ENCODE results near the gene TFR2. TPM values are rescaled to one million over a fixed set of nuclear protein-coding genes. Genes with fewer than 3 reads are reported as not detected.
A peak's percentile ranks its signal among the peaks of the same experiment; 100 is the strongest.

The TFR2 gene
- total and polyA plus RNA-seq, 9 donors = 0.06 to 0.79 (median 0.18) TPM; not detected in 3

DNA sequence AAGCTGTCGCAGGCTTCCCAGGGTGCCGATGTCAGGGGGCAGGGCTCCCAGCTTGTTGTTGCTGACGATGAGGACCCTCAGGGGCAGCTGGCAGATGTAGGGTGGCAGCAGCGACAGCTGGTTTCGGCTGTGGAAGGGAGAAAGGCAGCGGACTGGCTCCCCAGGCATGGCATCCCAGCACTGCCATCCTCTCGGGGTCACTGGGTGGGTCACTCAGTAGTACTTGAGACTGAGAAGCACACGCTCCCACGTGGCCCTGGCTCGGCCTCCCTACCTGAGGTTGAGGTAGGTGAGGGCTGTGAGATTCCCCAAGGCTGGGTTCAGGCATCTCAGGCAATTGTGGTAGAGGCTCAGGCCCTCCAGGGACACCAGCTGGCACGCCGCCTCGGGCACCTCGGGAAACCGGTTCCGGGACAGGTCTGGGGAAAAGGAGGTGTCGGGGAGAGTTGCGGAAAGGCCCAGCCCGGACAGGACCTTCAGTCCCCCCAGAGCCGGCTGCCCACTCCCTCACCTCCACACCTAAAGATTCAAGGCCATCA, 59.2 kb downstream of the TFR2 start:
- Histone ChIP-seq H3K27me3 (no peaks in the 10 kb centered on the region), H3K4me3 (no peak overlapping the region), H3K27ac (no peak overlapping the region), H3K36me3 (no peaks in the 10 kb centered on the region), H3K9me3 (no peaks in the 10 kb centered on the region), H3K4me1 (ENCODE audit: insufficient read depth) (peaks cover 14% of the 10 kb centered on the region)
- peak in 3 of 5 donors; percentile 37 to 46 (median 40) for DNase-seq
- intact Hi-C loops (cut with DNase I) = loop anchor here in 1 of 4 donors (5.0 to 10.0 kb wide), 2 partner anchors 100 to 273 kb away; partner anchors contain the start of gene SLC12A9
- WGBS, 3 donors = 65 to 79% (median 76%) methylated on average over 15 to 20 of the region's 20 CpGs
- TF ChIP-seq EP300 (IDR thresholded peaks at IDR 0.05) (no peak), POLR2A (IDR thresholded peaks at IDR 0.05) (no peak)
- TF ChIP-seq, protein P1, sequence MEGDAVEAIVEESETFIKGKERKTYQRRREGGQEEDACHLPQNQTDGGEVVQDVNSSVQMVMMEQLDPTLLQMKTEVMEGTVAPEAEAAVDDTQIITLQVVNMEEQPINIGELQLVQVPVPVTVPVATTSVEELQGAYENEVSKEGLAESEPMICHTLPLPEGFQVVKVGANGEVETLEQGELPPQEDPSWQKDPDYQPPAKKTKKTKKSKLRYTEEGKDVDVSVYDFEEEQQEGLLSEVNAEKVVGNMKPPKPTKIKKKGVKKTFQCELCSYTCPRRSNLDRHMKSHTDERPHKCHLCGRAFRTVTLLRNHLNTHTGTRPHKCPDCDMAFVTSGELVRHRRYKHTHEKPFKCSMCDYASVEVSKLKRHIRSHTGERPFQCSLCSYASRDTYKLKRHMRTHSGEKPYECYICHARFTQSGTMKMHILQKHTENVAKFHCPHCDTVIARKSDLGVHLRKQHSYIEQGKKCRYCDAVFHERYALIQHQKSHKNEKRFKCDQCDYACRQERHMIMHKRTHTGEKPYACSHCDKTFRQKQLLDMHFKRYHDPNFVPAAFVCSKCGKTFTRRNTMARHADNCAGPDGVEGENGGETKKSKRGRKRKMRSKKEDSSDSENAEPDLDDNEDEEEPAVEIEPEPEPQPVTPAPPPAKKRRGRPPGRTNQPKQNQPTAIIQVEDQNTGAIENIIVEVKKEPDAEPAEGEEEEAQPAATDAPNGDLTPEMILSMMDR (IDR thresholded peaks at IDR 0.05) = no peak

DNA sequence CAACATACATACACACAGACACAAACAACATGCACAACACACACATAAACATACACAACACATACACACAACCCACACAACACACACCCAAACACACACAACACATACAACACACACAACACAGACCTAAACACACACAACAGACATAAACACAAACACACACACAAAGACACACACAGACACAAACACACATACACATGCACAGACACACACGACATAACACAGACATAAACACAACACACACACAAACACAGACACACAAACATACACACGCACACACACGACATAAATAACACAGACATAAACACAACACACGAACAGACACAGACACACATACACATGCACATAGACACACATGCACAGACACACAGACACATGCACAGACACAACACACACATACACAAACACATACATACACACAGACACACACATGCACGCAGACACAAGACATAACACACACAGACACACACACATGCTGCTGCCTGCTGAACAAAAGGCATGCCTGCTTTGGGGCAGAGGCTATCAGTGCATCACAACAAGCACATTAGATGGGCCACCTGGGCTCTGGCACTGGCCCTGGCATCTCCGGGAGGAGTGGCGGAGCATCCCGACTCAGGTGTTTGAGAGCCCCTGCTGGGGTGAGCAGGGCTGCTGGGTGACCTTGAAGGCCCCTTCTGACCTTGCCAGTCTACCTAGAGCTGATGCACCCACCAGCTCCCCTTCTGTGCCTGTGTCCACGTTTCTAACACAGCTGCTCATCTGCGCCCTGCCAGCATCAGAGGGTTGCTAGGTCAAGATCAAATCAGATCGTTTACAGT, 60.7 kb downstream of the TFR2 start:
- Histone ChIP-seq H3K4me3 (no peak overlapping the region), H3K4me1 (ENCODE audit: insufficient read depth) (peaks cover 14% of the 10 kb centered on the region), H3K9me3 (no peaks in the 10 kb centered on the region), H3K27ac (no peak overlapping the region), H3K27me3 (no peaks in the 10 kb centered on the region), H3K36me3 (no peaks in the 10 kb centered on the region)
- WGBS, 3 donors = 71 to 84% (median 75%) methylated on average over 11 of the region's 11 CpGs
- TF ChIP-seq POLR2A (IDR thresholded peaks at IDR 0.05) (no peak), EP300 (IDR thresholded peaks at IDR 0.05) (no peak)
- TF ChIP-seq, protein P1 (IDR thresholded peaks at IDR 0.05) = no peak
- intact Hi-C loops (cut with DNase I) = loop anchor here in 1 of 4 donors (5.0 to 10.0 kb wide), 2 partner anchors 102 to 274 kb away; partner anchors contain the start of gene SLC12A9
- no peak for DNase-seq

DNA sequence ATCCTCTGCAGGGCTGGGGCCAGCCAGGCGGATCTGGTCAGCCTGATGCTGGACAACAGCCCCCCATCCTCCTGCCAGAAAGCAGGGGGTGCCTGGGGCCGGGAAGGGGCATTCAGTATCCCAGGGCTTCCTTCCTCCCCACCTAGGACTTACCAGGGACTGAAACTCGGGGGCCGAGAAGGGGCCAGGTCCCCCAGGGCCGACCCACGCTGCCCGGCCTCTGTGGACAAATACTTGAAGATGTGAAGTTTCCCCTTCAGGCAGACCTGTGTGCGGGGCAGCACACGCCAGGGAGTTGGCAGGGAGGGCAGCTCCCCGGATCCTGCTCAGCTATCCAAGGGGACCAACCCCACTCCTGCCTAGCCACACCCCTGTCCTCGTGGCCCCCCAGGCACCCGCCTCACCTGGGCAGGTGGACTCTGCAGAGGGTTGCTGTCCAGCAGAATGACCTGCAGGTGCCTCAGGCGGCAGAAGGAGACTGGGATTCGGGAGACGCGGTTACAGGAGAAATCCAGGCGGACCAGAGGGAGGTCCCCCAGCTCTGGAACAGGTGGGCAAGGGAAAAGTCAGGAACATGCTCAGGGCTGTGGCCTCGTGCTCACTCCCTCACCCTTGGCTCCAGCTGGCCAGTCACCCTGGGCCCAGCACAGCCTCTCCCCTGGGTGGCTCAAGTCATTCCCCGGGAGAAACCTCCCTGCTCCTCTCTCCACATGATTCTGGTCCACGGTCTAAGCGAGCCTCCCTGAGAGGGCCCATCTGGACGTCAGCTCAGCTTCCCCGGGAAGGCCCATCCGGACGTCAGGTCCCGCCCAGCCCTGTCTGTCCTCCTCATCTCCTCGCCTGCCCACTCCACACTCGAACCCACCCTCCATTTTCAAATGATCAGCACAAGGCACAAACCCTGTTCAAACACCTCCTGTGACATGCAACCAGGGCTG, 62.8 kb downstream of the TFR2 start:
- H3K4me3 ChIP-seq = no peak overlapping the region
- H3K9me3 ChIP-seq = no peaks in the 10 kb centered on the region
- peaks cover 4% of the 10 kb centered on the region for H3K4me1 ChIP-seq (ENCODE audit: insufficient read depth)
- H3K27ac ChIP-seq = no peak overlapping the region
- no peaks in the 10 kb centered on the region for H3K36me3 ChIP-seq
- DNase-seq = no peak
- TF ChIP-seq POLR2A (IDR thresholded peaks at IDR 0.05) = no peak
- TF ChIP-seq EP300 (IDR thresholded peaks at IDR 0.05) = no peak
- TF ChIP-seq, protein P1 (IDR thresholded peaks at IDR 0.05) = no peak
- intact Hi-C loops (cut with DNase I) = no loop called here
- no peaks in the 10 kb centered on the region for H3K27me3 ChIP-seq
- WGBS, 3 donors = 86 to 87% (median 87%) methylated on average over 28 of the region's 28 CpGs

DNA sequence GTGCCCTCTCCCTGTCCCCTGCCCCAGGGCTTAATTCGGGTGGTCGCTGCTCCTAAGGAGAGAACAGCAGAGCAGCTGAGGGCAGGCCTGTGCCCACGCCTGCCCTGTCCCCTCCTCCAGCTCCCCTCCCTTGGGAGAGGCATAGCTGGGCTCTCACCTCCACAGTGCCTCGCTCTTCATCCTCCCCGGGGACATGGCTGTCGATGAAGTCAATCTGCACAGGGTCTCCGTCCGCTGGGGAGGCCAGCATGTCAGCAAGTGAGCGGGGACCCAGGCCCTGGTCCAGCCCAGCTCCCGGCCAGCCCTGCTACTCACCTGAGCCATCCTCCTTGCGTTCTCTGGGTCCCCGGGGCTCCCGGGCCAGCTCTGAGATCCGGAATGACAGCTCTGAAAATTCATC, 63.8 kb downstream of the TFR2 start:
- no peak for TF ChIP-seq POLR2A (IDR thresholded peaks at IDR 0.05)
- no peak for TF ChIP-seq EP300 (IDR thresholded peaks at IDR 0.05)
- TF ChIP-seq, protein P1 (IDR thresholded peaks at IDR 0.05) = no peak
- Histone ChIP-seq H3K36me3 (no peaks in the 10 kb centered on the region), H3K27me3 (no peaks in the 10 kb centered on the region), H3K4me3 (no peak overlapping the region), H3K4me1 (ENCODE audit: insufficient read depth) (peaks cover 4% of the 10 kb centered on the region), H3K9me3 (no peaks in the 10 kb centered on the region), H3K27ac (no peak overlapping the region)
- 88 to 91% (median 89%) methylated on average over 14 of the region's 14 CpGs for WGBS, 3 donors
- intact Hi-C loops (cut with DNase I) = no loop called here
- DNase-seq = no peak
